Ecto neural progenitor cell (in vitro differentiated cells): Measurements from ENCODE around the gene MAIP1.
"Not testable (repeated sequence)": the region's sequence is repeated elsewhere in the genome, so short reads cannot be mapped to it uniquely, and the experiment has no call there.

Experiments used
- DNase-seq: peaks from one replicate; pipeline ENCODE4 v3.0.0-alpha.2; 2018; ENCODE audit warnings: low spot score

Gene MAIP1, protein sequence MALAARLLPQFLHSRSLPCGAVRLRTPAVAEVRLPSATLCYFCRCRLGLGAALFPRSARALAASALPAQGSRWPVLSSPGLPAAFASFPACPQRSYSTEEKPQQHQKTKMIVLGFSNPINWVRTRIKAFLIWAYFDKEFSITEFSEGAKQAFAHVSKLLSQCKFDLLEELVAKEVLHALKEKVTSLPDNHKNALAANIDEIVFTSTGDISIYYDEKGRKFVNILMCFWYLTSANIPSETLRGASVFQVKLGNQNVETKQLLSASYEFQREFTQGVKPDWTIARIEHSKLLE

DNA sequence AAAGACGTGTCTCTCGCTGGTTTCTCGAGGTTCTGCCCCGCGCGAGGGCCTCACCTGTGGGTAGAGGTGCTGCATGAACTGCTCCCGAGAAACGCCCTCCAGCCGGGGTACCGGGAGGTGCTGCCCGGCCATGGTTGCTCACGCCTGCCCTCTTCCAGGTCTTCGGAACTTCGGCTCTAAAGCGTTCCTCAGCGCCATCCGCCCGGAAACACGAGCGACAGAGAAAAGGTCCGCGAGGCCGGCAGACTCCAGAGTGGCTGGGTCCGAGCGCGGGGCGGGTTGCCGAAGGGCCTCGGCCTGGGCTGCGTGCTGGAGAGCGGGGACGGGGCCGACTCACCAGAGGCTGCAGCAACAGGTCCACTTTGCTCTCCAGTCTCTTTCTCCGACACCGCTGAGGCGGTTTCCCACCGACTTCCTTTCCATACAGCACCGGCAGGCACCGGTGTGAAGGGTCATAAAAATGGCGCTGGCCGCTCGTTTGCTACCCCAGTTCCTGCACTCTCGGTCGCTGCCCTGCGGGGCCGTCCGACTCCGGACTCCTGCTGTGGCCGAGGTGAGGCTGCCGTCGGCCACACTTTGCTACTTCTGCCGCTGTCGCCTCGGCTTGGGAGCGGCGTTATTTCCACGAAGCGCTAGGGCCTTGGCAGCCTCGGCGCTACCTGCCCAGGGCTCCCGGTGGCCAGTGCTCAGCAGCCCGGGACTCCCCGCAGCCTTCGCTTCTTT lies at the start of gene MAIP1, which contains the start of gene TYW5:
MAIP1 (plus strand) TSS at position 244 of the 723 bp plus-strand sequence; CDS start at position 461, 217 bp downstream.
TYW5 (minus strand) TSS at position 153 of the 723 bp plus-strand sequence; CDS start at position 132, 21 bp downstream.
- DNase-seq: peak; percentile 89

- no peak for DNase-seq
Measured at GRCh38 chr2:199907008-199907714, 48.2 kb upstream of the MAIP1 start.

DNA sequence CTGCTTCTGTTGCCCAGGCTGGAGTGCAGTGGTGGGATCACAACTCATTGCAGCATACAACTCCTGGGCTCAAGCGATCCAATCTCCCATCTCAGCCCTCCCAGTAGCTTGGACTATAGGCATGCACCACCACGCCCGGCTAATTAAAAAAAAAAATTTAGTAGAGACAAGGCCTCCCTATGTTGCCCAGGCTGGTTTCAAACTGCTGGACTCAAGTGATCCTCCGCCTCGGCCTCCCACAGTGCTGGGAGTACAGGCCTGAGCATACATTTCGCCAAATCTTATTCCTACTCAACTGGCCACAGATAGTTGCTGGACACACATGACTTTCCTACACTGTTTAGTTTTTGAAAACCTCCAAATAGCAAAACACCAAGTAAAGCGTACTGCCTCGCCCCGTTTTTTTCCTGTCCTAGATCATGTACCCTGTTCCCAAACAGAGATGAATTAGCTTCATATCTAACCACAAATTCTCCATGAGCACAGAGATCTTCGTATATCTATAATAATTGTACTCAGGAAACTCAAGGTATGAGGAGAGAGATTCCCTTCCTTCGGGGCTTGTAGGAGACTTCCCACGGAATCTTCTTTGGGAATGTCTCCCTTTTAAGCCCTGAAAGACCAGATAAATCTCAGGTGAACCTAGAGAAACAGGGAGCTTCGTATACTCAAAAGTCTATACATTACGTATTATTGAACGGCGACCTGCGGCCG lies 44.9 kb upstream of the MAIP1 start:
- no peak for DNase-seq

DNA sequence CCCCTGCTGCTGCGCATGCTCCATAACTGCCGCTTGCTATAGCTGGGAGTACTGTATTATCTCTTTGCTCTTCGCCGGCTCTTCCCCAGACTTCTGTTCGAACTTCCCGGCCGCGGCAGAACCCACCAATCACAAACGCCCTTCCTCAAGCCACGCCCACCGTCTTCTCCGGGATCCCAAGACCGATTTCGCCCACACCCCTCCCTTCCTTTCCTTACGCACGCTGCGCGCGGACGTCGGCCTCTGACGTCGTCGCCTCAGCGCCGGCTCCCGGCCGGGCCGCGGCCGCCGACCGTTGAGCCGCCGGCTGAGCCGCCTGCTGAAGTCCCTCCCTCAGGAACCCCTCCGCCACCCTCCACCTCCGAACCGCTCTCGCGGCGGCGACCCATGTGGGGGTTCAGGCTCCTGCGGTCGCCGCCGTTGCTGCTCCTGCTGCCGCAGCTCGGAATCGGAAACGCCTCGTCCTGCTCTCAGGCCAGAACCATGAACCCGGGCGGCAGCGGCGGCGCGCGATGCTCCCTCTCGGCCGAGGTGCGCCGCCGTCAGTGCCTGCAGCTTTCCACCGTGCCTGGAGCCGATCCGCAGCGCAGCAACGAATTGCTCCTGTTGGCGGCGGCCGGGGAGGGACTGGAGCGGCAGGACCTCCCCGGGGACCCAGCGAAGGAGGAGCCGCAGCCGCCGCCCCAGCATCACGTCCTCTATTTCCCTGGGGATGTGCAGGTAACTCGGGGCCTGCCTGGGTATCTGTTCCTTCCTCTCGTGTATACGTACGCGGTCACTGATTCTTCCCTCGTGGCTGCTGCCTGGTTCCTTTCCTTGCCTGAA lies 44.1 kb upstream of the MAIP1 start, which contains the start of gene C2orf69:
C2orf69 (plus strand) TSS at position 242 of the 825 bp plus-strand sequence; CDS start at position 388, 146 bp downstream.
- peak; percentile 97 for DNase-seq

DNA sequence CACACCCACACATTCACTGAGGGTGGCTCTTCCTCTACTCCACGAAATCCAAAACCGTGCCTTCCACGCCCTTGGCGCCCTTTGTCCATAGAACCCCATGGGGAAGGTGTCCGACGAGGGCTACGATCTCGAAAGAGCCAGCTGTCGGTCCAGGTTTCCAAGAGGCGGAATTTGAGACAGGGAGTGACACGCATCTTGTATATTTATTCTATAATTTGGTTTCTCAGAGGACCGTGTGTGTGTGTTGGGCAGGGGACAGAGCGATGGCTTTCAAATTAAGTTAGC lies 43.6 kb upstream of the MAIP1 start:
- DNase-seq: no peak

GRCh38 chr2:199912553-199913114 lies 42.7 kb upstream of the MAIP1 start:
- not testable (repeated sequence) for DNase-seq

GRCh38 chr2:199914372-199914958 lies 40.9 kb upstream of the MAIP1 start:
- DNase-seq: no peak

DNA sequence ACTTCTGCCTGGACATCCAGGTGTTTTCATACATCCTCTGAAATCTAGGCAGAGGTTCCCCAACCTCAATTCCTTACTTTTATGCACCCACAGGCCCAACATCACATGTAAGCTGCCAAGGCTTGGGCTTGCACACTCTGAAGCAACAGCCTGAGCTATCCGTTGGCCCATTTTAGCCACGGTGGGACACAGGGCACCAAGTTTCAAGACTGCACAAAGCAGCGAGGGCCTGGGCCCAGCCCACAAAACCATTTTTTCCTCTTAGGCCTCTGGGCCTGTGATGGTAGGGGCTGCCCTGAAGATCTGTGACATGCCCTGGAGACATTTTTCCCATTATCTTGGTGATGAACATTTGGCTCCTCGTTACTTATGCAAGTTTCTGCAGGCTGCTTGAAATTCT lies 38.4 kb upstream of the MAIP1 start:
- no peak for DNase-seq

DNA sequence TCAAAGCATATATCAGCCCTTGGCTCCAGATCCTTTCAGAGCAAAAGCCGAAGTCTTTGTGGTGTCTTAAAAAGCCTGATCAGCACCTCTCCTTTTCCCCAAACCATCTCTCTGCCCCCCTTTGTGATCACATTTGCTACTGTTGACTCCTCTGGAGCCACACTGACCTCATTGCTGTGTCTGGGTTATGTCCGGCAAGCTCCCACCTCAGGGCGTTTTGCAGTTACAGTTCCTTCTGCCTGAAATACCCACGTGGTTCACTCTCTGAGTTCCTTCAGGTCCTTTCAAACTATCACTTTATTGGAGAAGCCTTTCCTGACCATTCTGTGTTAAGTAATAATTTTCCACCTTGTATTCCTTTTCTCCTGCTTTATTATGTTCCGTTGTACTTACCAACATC lies 32.5 kb upstream of the MAIP1 start:
- no peak for DNase-seq

DNA sequence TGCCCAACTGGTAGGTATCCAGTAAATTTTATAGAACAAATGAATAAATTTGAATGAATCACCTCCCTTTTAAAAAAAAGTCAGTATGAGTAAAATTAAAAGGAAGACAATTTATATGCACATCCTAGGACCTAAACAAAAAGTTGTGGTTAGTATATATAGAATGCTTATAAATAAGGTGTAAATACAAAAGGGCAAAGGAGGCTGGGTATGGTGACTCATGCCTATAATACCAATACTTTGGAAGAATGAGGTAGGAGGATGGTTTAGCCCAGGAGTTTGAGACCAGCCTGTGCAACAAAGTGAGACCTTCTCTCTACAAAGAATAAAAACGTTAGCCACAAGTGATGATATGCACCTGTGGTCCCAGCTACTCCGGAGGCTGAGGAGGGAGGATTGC lies 31.5 kb upstream of the MAIP1 start:
- no peak for DNase-seq

DNA sequence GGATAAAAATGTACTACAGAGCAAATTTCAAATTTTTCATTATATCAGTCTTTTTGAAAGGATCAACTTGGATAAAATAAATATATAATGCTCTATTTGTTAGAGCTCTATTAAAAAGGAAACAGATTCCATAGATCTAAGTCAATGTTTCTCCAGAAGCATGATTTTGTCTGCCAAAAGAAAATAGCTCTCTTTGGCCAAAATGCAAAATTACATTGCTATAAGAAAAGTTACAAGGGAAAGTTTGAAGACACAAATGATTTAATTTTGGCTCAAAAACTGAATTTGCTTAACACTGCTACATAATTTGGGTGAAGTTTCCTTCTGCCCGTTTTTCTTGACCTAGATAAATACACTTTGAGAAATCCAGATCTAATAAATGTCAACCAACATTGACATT lies 28.6 kb upstream of the MAIP1 start:
- no peak for DNase-seq

GRCh38 chr2:199928226-199928625 lies 27.2 kb upstream of the MAIP1 start:
- no peak for DNase-seq

- no peak for DNase-seq
Measured at GRCh38 chr2:199928626-199929025, 26.8 kb upstream of the MAIP1 start.

GRCh38 chr2:199929262-199929661 lies 26.1 kb upstream of the MAIP1 start:
- no peak for DNase-seq

DNA sequence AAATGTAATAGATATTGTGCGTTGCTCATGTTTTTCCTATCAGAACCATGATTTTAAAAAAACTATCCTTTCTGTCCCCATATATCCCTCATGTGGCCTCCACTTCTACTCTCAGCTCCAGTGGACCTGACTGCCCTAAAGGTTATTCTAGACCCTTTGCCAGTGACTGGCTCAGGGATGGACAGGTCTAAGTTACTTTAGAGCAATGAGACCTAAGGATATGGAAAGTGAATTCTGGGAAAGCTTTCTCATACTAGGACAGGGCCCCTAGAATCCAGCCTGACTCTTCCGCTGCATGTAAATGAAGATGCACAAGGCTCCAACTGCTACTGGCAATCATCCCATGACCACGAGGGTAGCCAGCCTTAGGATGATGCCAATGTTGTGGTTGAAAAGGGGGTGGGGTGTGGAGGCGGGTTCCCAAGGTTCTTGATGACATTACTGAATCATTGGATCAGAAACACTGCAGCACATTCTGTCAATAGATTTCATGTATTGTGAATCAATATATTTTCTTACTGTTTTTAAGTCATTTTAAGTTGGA lies 23.0 kb upstream of the MAIP1 start:
- no peak for DNase-seq

GRCh38 chr2:199933466-199933865 lies 21.9 kb upstream of the MAIP1 start:
- no peak for DNase-seq

GRCh38 chr2:199936554-199936953 lies 18.8 kb upstream of the MAIP1 start:
- no peak for DNase-seq

DNA sequence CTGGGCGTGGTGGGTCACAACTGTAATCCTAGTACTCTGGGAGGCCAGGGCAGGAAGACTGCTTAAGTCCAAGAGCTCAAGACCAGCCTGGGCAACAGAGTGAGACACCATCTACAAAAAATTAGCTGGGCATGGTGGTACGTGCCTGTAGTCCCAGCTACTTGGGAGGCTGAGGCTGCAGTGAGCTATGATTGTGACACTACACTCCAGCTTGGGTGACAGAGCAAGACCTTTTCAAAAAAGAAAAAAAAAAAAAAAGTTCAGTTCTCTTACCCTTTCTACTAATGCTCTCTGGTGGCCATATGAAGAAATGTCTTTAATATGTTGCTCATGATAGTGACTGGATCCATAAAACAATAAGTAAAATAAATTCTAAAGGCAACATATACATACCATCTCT lies 15.0 kb upstream of the MAIP1 start:
- DNase-seq: no peak

DNA sequence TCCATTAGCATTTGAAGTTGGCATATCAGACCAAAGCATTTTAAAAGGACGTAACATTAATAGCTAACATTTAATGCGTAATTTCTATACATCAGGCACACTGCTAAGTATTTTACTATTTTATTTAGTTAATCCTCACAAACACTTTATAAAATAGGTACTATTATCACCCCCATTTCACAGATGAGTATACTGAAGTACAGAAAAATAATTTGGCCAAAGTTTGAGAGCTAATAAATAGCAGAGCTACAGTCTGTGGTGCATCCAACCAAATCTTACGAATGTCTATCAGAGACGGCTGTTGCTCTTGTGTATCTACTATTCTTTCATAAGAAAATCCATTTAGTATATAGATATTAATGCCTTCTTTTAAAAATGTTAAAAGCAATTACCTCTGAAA lies 12.0 kb upstream of the MAIP1 start:
- DNase-seq: no peak

DNA sequence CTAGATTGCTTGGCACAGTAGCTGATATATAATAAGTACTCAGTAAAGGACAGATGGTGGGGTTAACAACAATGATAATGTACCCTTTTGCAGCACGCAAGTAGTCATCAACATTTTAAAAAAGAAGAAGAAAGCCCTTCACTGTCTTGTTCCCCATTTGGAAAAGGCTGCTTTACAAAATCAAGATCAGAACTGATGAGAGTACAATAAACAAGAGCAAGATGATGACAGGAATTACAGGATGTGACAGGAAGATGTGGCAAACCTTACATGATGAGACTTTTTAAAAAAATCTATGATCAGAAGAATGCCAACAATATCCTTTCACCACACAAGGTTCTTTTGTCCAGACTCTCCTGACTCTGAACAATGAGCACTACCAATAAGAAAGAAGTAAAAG lies 9.2 kb upstream of the MAIP1 start:
- DNase-seq: no peak
